ENCODE results near the gene LY6G5C. TPM values are rescaled to one million over a fixed set of nuclear protein-coding genes. Genes with fewer than 3 reads are reported as not detected.

The LY6G5C gene
- total and polyA plus RNA-seq, 9 of the 15 experiments (the other 6 are each of a cell fraction or from before 2014, with no cell fraction given): 0.10 to 0.67 (median 0.46) TPM; not detected in 4

- TF ChIP-seq SFPQ (IDR thresholded peaks at IDR 0.05; ENCODE audit: low read depth, low read length) (no peak), SMAD2 (IDR thresholded peaks at IDR 0.05; ENCODE audit: low read depth, low read length) (no peak), TRIM28 (IDR thresholded peaks at IDR 0.05) (no peak), HDAC3 (IDR thresholded peaks at IDR 0.05; ENCODE audit: borderline replicate concordance, partially characterized antibody) (no peak), ZBTB26 (CRISPR knock-in tag; IDR thresholded peaks at IDR 0.05) (peak; percentile 87), ZNF551 (CRISPR knock-in tag; IDR thresholded peaks at IDR 0.05) (no peak), TSHZ1 (CRISPR knock-in tag; IDR thresholded peaks at IDR 0.05) (no peak), GTF2A2 (tag; IDR thresholded peaks at IDR 0.05) (no peak), ZNF316 (IDR thresholded peaks at IDR 0.05) (no peak)
Measured at GRCh38 chr6:31725502-31726350, 44.9 kb upstream of the LY6G5C start (continued).
